ENCODE results near the gene SAMM50.

SAMM50 gene

DNA sequence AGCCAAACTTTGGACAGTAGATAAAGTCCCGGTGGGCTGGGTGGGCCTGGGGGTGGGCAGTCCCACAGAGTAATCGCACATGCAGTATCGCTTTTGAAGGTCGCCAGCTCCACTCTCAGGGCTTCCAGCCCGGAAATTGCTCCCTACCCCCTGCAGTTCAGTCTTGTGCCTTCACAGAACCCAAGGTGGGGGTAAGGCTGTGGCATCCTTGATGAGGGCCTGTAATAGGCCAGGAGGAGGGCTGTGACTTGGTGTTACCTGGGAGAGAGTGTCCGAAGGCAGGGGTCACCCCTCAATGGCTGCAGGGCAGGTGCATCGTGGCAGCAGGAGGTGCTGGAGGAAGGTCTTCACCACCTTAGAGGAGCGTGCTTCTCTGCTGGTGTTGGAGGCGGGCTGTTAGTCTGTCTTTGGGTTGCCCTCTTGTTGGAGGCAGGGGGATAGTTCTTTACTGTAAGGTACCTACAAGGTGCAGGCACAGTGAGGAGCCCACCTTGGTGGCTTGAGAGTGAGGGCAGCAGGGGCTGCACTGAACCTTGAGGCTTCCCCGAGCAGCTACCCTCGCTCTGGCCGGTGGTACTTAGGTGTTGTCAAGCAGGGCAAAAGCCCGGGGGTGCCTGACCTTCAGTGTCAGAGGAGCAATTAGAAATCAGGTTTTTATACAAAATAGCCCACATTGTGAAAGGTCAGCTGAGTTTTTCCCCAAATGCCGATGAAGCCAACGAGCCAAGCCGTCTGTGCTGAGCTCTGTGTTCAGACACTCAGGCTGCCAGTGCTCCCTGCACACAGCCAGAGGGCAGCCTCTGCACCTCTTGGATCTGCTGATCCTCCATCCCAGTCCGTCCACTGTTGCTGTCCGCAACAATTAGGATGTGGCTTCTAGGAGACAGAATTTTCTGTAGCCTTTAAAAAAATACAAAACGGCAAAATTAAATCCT, 21.9 kb downstream of the SAMM50 start:
- DNase-seq (ENCODE audit: low spot score) = no peak

DNA sequence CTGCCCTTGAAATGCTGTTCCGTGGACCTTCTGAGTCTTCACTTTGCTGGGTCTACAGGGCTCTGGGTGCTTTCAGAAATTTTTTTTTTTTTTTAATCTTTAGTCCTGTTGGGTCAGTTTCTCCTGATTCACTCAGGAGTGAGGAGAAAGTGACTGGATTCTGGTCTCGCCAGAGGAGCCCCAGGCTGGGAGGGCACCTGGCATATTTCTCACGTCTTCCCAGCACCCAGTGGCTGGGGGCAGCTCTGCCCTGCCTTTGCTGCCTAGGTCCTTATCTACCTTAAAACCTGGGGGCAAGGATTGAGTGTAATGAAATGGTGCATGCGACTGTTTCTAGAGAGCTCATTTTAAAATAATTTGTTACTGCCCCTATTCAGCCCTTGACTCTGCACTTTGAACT, 23.3 kb downstream of the SAMM50 start:
- no peak for DNase-seq (ENCODE audit: low spot score)

DNA sequence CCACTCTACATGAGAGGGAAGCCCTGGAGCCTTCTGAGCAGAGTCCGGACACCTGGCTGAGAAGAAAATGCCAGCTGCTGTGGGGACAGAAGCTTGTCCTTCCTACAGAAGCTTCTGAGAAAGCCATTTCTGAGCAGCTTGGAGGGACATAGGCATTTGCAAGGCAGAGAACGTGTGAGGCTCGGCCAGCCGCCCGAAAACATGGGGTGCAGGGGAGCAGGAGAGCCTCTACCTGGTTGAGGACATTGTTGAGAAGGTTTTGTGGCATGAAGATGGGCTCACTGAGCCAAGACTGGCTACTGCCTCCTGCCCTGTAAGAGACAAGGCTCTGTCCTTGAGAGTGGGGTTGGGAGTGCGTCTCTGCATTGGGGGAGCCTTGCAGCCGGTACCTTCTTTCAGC, 25.3 kb downstream of the SAMM50 start:
- peak; percentile 30 for DNase-seq (ENCODE audit: low spot score)

DNA sequence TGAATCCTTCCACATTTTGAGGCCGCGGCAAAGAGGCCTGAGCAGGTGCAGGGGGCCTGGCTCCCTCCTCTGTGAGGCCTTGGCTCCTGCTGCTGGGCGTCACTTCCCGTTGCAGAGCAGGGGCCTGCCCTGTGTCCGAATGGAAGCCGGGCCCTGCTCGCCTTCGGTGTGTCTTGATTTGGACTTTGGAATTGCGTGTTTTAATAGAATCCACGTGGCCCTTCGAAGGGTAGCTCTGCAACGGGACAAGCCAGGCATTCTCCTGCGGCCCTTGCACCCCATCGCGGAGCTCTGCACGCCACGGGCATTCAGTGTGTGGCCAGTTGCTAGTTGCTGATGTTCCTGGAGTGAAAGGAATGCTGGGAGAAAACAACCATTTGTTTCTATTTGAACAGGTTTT, 25.8 kb downstream of the SAMM50 start:
- DNase-seq (ENCODE audit: low spot score) = peak; percentile 53

DNA sequence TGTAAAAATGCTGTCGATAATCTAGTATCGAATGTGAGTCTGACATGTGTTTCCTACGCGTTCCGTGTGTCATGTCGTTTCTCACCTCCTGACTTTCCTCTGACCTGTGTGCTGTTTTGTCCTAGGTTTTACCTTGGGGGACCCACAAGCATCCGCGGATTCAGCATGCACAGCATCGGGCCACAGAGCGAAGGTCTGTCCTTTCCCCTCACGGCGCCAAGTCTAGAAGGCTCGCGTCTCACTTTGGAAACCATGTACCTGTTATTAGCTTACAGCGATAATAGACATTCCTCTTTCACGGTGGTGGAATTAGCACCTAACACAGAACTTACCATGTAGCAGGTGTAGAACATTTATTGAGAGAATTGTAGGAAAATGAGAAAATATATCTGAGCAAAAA, 28.6 kb downstream of the SAMM50 start:
- peak; percentile 23 for DNase-seq (ENCODE audit: low spot score)

- peak; percentile 8 for DNase-seq (ENCODE audit: low spot score)
These were observed 30.3 kb downstream of the SAMM50 start for GRCh38 chr22:43985532-43985931.

GRCh38 chr22:43988116-43988820, 33.0 kb downstream of the SAMM50 start:
- DNase-seq (ENCODE audit: low spot score) = peak; percentile 3

- DNase-seq (ENCODE audit: low spot score) = no peak
These were observed 33.7 kb downstream of the SAMM50 start for GRCh38 chr22:43988960-43989359.

- DNase-seq (ENCODE audit: low spot score) = no peak
These were observed 34.8 kb downstream of the SAMM50 start for GRCh38 chr22:43990044-43990443.

GRCh38 chr22:43991316-43992020, 36.2 kb downstream of the SAMM50 start:
- no peak for DNase-seq (ENCODE audit: low spot score)

DNA sequence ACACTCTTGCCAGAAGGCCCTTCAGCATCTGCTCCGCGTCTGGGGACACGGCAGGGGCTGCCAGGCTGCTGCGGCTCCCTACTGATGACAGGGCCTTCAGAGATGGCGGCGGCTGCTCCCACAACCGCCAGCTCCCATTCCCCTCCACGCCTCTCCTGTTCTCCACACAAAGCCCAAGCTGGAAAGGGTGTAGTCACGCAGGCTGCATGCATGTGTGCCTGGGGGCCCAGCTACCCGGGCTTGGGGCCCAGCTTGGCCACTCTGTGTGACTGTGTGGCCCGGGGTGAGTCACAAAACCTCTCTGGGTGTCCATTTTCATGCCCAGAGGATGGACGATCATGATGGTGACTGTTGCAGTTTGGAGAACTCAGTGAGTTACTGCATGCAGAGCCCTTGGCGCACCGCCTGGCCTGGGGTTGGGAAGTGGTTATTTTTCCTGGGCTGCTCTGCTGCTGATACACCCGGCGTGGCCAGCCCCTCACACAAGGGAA, 37.1 kb downstream of the SAMM50 start:
- DNase-seq (ENCODE audit: low spot score) = no peak

GRCh38 chr22:43993072-43993760, 38.0 kb downstream of the SAMM50 start:
- DNase-seq (ENCODE audit: low spot score) = peak; percentile 78

GRCh38 chr22:43994006-43994405, 38.8 kb downstream of the SAMM50 start:
- DNase-seq (ENCODE audit: low spot score) = no peak

GRCh38 chr22:43994416-43994815, 39.2 kb downstream of the SAMM50 start:
- DNase-seq (ENCODE audit: low spot score) = no peak

DNA sequence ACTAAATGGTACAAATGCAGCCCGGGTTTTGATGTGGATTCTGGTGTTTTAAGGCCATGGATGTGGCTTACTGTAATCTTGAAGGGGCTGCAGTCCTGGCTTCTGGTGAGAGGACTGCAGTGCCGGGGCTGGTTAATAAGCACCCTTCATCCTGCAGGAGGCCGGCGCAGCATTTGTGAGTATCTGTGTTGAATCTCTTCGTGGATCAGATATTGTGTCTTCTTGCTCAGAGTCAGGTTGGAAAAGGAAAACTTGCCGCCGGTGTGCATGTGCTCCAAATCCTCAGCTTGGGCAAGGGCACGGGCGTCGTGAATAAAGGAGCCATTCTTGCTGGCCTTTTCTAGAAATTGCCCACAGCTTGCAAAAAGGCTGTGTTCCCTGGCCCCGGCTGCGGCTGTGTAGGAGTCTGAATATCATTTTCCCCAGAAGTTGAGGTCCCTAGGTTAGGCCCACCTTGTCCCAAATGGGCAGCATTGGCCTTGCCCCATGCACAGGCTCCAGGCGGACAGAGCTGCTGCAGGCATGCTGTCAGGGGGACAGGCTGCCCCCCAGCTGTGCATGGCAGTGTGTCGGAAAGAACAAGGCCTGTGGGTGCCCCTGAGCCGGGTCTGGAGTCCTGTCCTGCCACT, 39.9 kb downstream of the SAMM50 start:
- no peak for DNase-seq (ENCODE audit: low spot score)

GRCh38 chr22:43995798-43996169, 40.5 kb downstream of the SAMM50 start:
- no peak for DNase-seq (ENCODE audit: low spot score)

GRCh38 chr22:43996170-43996980, 41.1 kb downstream of the SAMM50 start:
- peak; percentile 63 for DNase-seq (ENCODE audit: low spot score)

- no peak for DNase-seq (ENCODE audit: low spot score)
These were observed 41.7 kb downstream of the SAMM50 start for GRCh38 chr22:43996981-43997265.

DNA sequence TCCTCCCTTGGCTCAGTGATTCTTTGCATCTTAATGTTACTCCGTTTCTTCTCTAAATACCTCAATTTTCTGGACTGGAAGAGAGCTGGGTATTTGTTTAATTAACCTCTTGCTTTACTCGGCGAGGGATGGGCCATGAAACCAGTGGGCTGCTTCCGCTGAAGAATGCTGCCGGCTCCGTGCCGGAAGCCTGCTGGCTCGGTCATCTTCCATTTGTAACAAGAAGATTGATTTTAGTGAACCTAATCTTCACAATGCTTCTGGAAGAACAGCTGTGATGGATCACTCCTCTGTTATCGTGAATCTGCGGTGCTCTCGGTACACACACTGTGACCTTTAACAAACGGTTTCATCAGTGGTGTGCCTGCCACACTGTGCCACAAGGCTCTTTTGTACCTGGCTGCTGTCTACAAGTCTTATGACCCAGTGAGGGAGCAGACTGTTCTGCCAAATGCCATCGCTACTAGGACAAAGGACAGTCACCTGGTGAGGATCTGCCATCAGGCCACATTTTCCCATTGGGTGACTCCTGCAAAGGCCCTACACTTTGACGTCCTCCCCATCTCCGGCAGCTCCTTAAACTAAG, 43.5 kb downstream of the SAMM50 start:
- DNase-seq (ENCODE audit: low spot score) = no peak

- no peak for DNase-seq (ENCODE audit: low spot score)
These were observed 44.1 kb downstream of the SAMM50 start for GRCh38 chr22:43999378-43999777.
